WERI-Rb-1 (cell line): Measurements from ENCODE around the gene SETBP1.

Experiments
- DNase-seq: peaks from one replicate; pipeline ENCODE4 v3.0.0-alpha.2; 2020
- H3K27ac ChIP-seq: fragments of 250-450 bp; sonication (Bioruptor Pico); 2 replicates; pipeline ENCODE4 v1.5.1; 2020; ENCODE audit warnings: mild to moderate bottlenecking, moderate library complexity
- H3K27me3 ChIP-seq: fragments of 250-450 bp; sonication (Bioruptor Pico); 2 replicates; pipeline ENCODE4 v1.5.1; 2021; ENCODE audit warnings: mild to moderate bottlenecking, low read depth, moderate library complexity; ENCODE audit not compliant: insufficient read depth, severe bottlenecking
- H3K36me3 ChIP-seq: fragments of 250-450 bp; sonication (Bioruptor Pico); 2 replicates; pipeline ENCODE4 v1.5.1; 2020; ENCODE audit warnings: mild to moderate bottlenecking, moderate library complexity
- H3K4me3 ChIP-seq: 2 replicates; pipeline ENCODE4 v1.5.1; 2011; ENCODE audit warnings: low read depth, mild to moderate bottlenecking, control low read depth, low read length
- H3K9me3 ChIP-seq: fragments of 250-450 bp; sonication (Bioruptor Pico); 2 replicates; pipeline ENCODE4 v1.5.1; 2021; ENCODE audit warnings: mild to moderate bottlenecking, moderate library complexity; ENCODE audit not compliant: severe bottlenecking
- TF ChIP-seq, protein P1 (sequence below): IDR thresholded peaks from 2 replicates; pipeline ENCODE4 v1.5.1; 2011; ENCODE audit warnings: low read depth, mild to moderate bottlenecking, control low read depth, inconsistent platforms, low read length

SETBP1 gene

DNA sequence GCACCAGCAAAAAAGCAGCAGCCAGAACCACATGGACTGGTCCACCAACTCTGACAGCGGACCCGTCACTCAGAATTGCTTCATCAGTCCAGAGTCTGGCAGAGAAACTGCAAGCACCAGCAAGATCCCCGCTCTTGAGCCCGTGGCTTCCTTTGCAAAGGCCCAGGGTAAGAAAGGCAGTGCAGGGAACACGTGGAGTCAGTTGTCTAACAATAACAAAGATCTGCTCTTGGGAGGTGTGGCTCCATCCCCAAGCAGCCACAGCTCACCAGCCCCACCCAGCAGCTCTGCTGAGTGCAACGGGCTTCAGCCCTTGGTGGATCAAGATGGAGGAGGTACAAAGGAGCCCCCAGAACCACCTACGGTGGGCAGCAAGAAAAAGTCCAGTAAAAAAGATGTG, 269.3 kb downstream of the SETBP1 start:
- H3K9me3 ChIP-seq = no peaks in the 10 kb centered on the region
- DNase-seq = no peak
- TF ChIP-seq, protein P1, sequence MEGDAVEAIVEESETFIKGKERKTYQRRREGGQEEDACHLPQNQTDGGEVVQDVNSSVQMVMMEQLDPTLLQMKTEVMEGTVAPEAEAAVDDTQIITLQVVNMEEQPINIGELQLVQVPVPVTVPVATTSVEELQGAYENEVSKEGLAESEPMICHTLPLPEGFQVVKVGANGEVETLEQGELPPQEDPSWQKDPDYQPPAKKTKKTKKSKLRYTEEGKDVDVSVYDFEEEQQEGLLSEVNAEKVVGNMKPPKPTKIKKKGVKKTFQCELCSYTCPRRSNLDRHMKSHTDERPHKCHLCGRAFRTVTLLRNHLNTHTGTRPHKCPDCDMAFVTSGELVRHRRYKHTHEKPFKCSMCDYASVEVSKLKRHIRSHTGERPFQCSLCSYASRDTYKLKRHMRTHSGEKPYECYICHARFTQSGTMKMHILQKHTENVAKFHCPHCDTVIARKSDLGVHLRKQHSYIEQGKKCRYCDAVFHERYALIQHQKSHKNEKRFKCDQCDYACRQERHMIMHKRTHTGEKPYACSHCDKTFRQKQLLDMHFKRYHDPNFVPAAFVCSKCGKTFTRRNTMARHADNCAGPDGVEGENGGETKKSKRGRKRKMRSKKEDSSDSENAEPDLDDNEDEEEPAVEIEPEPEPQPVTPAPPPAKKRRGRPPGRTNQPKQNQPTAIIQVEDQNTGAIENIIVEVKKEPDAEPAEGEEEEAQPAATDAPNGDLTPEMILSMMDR = no peak
- H3K27me3 ChIP-seq = no peaks in the 10 kb centered on the region
- H3K27ac ChIP-seq = no peak overlapping the region
- no peak overlapping the region for H3K4me3 ChIP-seq
- H3K36me3 ChIP-seq = no peaks in the 10 kb centered on the region

- Histone ChIP-seq H3K9me3 (no peaks in the 10 kb centered on the region), H3K27ac (no peak overlapping the region), H3K4me3 (no peak overlapping the region), H3K27me3 (no peaks in the 10 kb centered on the region), H3K36me3 (no peaks in the 10 kb centered on the region)
- TF ChIP-seq, protein P1 = no peak
- DNase-seq = no peak
Observed at GRCh38 chr18:44950685-44951195, 270.1 kb downstream of the SETBP1 start.

DNA sequence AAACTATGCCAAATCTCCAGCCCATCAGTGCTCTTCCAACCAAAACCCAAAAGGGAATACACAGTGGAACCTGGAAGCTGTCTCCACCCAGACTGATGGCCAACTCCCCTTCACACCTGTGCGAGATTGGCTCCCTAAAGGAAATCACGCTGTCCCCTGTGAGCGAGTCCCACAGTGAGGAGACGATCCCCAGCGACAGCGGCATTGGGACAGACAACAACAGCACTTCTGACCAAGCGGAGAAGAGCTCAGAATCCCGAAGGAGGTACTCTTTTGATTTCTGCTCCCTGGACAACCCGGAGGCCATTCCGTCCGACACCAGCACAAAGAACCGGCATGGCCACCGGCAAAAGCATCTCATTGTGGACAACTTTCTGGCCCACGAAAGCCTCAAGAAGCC, 271.1 kb downstream of the SETBP1 start:
- no peaks in the 10 kb centered on the region for H3K27me3 ChIP-seq
- no peak for DNase-seq
- H3K4me3 ChIP-seq = no peak overlapping the region
- no peaks in the 10 kb centered on the region for H3K9me3 ChIP-seq
- H3K27ac ChIP-seq = no peak overlapping the region
- TF ChIP-seq, protein P1 = no peak
- H3K36me3 ChIP-seq = no peaks in the 10 kb centered on the region

- Histone ChIP-seq H3K4me3 (no peak overlapping the region), H3K27ac (no peak overlapping the region), H3K27me3 (no peaks in the 10 kb centered on the region), H3K36me3 (no peaks in the 10 kb centered on the region), H3K9me3 (no peaks in the 10 kb centered on the region)
- no peak for DNase-seq
- TF ChIP-seq, protein P1 = no peak
Observed at GRCh38 chr18:44954257-44954656, 273.6 kb downstream of the SETBP1 start.

DNA sequence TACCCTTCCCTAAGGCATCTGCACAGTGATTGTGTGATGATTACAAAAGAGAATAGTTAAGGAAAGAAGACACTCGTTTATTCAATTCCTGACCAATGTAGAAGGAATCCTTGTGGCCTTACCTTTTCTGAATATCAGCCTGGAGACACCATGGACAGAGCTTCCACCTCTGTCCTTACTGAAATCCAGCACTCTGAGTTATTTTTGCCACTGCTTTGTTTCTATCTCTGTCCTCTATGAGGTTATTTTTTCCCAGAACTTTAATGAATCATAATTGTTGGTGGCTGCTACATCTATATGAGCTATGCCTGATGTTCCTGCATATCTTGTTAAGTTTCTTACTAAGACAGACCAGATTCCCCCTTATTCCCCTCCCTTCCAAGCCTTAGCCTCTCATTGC, 275.1 kb downstream of the SETBP1 start:
- TF ChIP-seq, protein P1 = no peak
- Histone ChIP-seq H3K36me3 (no peaks in the 10 kb centered on the region), H3K9me3 (no peaks in the 10 kb centered on the region), H3K27ac (no peak overlapping the region), H3K27me3 (no peaks in the 10 kb centered on the region), H3K4me3 (no peak overlapping the region)
- no peak for DNase-seq

DNA sequence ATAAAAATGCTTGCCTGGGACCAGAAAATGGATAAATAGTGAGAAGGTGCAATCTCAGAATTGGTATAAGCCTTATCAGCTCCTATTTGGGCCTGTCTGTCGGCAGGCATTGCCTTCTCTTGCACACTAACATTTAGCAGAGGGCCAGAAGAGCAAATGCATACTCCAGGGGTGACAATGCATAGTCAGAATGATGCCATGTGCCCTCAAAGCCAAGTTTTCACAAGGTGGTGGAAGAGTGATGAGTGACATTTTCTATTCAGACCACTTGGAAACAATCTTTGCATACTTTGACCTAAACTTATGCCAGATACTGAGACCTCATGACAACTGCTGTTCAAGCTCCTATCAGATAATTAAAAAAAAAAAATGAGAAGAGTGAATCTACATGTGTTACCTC, 276.3 kb downstream of the SETBP1 start:
- no peaks in the 10 kb centered on the region for H3K9me3 ChIP-seq
- no peaks in the 10 kb centered on the region for H3K27me3 ChIP-seq
- H3K36me3 ChIP-seq = no peaks in the 10 kb centered on the region
- no peak for DNase-seq
- H3K4me3 ChIP-seq = no peak overlapping the region
- TF ChIP-seq, protein P1 = no peak
- H3K27ac ChIP-seq = no peak overlapping the region
